Stimulated activated CD4-positive, alpha-beta T cell treated with anti-CD3 and anti-CD28 coated beads, Interleukin-4, amount 100 ng/mL, for 48 hours (primary cell): Measurements from ENCODE around the gene LMBR1L.
"Not testable (repeated sequence)": the region's sequence is repeated elsewhere in the genome, so short reads cannot be mapped to it uniquely, and the experiment has no call there.

Source experiments
- DNase-seq, 2 donors: peaks; one replicate each; pipeline ENCODE4 v3.0.0-alpha.2; 2020; ENCODE audit warnings: low read depth in 2 of 2

The LMBR1L gene

DNA sequence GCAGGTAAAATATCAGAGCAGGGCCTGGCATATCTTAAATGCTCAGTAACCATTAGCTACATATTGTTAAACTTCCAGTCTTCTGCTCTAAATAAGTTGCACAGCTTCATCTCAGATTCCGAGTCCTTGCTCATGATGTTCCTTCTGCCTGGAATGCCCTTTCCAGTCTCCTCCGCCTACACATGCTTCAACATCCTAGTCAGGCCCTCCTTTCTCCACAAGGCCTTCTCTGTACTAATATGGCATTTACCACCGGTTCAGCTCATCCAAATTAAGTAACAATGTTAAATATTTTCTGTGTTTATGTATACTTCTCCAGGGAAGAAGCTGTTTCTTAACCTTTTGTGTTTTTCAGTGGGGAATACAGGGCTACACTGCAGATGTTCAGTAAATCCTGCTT lies 24.5 kb downstream of the LMBR1L start:
- no peak for DNase-seq

DNA sequence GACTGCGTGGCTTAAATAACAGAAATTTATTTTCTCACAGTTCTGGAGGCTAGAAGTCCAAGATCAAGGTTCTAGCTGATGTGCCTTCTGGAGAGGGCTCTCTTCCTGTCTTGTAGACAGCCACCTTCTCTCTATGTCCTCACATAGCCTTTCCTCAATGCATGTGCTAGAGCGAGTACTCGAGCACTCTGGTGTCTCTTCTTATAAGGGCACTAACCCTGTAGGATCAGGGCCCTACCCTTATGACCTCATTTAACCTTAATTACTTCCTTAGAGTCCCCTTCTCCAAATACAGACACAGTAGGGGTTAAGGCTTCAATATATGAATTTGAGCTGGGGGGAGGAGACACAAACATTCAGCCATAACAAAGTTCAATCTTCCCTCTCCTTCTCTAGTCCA lies 26.2 kb downstream of the LMBR1L start:
- no peak for DNase-seq

DNA sequence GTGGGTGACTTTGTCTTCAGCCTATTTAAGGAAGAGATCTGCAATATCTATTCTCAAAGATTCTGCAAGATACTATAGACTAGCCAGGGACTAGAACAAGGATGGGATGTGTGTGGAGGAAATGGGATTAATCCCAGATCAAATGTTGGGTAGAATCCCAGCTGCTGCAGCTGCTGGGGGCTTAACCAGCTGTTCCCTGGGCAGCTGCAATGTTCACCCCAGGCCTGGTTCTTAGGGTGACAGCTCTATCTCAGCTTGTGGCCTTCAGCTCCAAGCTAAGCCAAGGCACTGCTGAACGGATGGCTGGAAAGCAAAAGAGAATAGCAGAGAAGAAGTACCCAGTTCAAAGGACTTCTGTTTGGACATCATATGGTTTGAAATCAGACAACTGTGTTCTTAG lies 30.9 kb downstream of the LMBR1L start:
- DNase-seq, result no peak

DNA sequence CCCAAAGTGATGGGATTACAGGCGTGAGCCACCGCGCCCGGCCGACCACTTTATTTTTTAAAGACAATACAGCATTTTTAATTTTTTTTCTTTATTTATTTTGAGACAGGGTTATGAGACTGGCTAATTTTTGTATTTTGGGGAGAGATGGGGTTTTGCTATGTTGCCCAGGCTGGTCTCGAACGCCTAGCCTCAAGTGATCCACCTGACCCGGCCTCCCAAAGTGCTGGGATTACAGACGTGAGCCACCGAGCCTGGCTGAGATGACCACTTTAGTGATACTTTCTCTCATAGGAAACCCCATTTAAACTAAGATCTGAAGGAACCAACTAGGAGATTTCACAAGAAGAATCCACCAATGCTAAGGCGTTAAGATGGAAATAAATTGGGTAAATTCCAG lies 39.7 kb downstream of the LMBR1L start:
- no peak for DNase-seq

DNA sequence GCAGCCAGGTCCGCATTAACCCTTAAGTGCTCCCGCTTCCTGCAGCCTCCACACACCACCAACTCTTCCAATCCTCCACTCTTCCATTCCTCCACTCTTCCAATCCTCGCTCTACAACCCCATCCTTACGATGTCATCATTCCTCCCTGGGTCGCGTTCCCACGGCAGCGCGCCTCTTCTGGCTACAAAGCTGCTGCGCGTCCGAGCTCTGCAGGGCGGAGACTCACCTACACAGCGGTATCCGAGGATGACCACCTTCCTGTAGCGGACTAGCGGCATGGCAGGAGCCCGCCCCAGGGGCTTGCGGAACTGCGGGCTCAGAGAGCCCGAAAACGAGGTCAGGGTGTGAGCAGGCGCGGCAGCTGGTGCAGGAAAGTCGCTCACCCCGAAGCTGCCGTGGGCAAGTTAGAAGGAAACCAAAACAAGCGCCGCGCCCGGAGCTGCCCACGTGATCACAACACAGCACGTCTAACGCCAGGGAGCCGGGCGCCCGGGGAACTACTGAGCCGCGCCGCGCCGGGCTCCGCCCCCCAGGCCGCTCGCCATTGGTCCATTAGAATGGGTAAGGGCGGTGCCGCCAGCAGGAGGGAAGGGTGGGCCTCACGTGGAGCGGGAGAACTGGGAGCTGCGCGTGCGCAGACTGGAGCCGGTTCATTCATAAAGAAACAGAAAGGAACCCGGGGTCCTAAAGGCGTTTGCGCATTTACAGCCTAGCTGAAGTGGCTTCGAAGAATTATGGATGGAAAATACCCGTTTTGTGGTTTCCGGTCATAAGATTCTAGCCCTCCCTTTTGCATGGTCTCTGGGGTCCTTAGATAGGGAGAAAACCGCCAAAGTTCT lies 40.9 kb downstream of the LMBR1L start, which contains the start of gene RHEBL1:
Gene RHEBL1 (minus strand): TSS at position 473 of the 840 bp plus-strand sequence. CDS start 194 bp downstream, at position 279.
- peak; percentile 98 to 99 for DNase-seq

DNA sequence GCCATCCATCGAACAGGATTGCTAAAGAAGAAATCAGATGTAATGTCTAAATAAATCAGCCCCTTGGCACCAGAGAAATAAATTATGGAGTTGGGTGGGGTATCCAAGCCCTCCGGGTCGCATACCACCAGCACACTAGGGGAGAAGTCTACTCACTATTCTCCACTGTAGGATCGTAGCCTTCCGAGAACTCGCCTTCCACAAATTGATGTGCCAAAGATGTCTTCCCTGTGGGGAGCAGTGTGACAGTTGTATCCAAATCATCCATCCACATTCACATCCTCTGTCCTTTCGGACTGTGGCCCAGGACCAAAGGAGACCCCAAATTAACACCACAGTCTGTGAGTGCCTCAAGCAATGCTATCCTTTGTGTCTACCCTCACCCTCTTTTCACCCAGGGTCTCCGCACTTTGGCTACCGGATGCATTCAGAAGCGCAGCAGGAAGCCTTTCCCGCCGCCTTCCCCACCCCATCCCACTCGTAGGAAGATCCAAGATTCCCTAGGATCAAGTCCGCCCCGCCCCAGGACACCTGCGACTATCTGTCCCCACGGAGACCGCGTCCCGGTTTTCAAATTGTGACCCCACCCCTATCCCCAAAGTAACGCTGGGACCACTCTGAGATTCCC lies 41.7 kb downstream of the LMBR1L start:
- DNase-seq, result no peak

DNA sequence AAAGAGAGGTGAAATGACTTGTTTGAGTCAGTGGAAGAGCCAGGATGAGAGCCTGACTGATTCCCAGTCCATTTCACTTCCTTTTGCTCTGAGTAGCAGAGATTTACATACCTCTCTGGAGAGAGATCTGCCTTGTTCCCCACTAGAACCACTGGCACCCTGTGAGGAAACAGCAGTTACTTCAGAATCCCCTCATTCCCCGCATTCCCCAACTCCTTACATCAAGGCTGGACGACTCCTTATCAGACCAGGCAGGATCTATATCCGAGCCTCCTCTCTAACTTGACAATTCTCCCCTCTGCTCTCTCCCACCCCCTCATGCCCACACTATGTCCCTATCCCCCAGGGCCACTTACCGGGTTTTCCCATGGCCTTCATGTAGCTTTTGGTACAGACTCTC lies 44.5 kb downstream of the LMBR1L start:
- DNase-seq, result no peak

DNA sequence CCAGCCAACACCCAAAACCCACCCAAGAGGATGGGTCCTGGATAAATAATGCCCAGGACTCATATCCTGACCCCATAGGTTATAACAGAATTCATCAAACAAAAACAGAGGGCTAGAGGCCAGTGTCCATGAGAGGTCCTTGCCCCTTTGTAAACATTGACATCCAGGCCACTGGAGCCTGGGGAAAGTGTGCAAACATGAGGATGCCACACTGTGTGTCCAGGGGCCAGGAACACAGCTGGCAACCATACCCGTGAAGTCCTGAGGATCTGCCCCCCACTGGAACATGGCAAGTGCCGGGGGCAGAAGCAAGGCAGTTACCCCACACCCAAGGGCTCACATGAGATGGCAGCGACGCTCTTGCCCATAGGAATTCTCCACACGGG lies 45.9 kb downstream of the LMBR1L start:
- DNase-seq, result no peak

DNA sequence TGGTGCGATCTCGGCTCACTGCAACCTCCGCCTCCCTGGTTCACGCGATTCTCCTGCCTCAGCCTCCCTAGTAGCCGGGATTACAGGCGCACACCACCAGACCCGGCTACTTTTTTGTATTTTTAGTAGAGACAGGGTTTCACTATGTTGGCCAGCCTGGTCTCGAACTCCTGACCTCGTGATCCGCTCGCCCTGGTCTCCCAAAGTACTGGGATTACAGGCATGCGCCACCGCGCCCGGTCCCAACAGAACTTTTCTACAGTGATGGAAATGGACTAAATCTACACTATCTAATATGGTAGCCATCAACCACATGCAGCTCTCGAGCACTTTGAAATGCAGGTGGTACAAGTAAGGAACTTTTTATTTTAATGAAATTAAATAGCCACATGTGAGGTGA lies 48.7 kb downstream of the LMBR1L start:
- DNase-seq, result not testable (repeated sequence)

DNA sequence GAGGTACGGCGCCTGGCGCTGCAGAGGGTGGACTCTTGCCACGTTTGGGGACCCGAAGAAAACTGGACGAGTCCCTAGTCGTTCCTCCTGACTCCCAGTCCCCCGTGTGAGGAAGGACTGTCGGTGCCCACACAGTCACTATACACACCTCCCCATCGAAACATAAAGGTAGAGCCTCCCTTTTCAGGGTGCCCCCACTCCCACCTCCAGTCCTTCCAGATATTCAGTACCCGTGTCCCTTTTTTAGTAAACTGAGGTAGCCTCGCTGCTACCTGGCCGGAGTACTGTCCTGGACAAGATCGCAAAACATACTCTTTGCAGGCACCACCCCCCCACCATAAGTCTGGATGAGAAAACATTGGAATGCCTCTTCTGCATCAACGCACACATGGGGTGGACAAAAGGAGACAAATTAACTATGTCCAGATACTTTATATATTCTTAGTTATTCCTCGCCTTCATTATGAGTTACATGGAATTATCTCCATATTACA lies 49.4 kb downstream of the LMBR1L start:
- peak in 1 of 2 donors; percentile 13 for DNase-seq

DNA sequence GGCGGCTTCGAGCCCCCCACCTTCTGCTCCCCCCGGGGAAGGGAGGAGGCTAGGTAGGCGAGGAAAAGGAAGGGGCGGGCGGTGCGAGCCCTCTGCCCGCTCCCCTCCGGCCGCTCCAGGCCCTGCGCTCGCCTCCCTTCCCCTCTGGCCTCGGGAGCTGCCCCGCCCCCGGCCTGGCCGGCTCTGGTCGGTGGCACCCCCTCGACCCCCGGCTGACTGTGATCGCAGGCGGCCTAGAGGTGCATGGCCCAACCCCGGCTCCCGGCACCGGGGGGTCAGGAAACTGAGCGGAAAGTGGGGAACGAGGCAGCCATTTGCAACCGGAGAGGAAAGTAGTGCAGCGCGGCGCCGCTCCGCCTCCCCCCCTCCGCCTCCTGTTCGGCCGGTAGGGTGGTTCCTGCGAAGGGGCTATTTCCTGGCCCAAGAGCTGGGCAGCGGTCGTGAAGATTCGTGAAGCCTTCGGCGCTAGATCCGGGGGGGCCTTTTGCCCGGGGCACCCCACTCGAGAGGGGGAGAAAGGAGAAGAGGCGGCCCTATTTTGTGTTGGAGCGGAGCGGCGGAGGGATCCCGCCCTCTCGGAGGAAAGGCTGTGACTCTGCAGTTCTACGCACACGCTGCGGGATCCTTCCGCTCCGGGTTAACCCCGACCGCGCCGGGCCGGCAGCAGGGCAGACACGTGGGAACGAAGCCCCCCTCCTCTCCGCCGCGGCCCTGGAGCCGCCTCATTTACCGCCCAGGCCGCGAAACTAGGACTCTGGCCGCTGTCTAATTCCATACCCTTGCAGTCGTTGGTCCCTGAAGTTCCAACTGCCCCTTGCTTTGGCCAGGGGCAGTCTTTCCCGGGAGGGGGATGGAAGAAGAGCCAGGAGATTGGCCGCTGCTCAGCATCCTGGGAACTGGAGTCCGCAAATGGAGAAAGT lies 50.1 kb downstream of the LMBR1L start, which contains the start of gene KMT2D:
Gene KMT2D (minus strand): TSS at position 558 of the 920 bp plus-strand sequence. CDS start 5,470 bp downstream, outside the sequence.
- DNase-seq, result peak; percentile 83 to 88

DNA sequence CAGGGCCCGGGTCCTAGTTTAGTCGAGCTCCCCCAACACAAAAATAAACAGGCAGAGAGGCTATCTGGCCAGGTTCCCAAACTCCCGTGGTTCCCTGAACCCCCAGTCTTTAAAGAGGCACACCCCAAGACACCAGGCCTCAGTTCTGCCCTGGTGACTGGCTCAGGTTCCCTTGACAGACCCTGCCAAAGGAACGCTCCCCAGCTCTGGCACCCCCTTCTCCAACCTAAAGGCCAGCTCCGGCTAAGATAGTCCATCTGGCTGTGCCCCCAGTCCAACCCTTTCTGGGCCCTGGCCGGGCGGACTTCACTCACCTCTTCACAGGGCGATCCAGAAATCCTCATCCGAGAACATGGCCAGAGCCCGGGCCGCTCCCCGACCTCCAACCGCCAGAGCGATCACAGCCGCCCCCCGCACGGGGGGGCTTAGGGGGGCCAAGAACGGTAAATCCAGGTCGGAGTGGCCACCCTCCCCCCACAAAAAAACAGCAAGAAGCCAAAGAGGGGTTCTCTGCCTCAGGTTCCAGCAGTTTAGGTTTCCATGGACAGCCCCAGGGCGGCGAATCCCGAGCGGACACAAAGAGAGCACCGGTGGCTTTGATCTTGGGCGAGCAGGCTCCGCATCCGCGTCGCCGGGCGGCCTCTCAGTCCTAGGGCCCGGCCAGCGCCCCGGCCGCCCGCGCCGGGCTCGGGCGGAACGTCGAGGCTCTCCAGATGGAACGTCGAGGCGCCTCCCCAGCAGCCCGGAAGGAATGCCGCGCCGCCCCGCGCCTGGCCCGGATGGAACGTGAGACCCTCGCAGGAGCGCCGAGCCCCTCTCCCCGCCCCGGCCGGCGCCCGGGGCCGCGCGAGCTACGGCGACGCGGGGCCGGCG lies 51.1 kb downstream of the LMBR1L start:
- DNase-seq, result no peak

DNA sequence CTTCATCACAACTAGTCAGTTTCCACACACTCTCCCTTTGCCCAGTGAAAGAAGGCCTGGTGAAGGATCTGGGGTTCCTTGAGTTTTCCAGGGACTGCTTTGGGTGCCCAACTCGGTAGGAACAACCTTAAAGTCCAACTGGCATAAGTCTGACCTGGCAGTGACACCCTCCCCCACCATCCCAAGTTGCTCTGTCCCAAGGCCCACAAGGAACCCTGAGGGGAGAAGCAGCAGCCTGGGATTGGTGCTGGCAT lies 51.7 kb downstream of the LMBR1L start:
- no peak for DNase-seq

DNA sequence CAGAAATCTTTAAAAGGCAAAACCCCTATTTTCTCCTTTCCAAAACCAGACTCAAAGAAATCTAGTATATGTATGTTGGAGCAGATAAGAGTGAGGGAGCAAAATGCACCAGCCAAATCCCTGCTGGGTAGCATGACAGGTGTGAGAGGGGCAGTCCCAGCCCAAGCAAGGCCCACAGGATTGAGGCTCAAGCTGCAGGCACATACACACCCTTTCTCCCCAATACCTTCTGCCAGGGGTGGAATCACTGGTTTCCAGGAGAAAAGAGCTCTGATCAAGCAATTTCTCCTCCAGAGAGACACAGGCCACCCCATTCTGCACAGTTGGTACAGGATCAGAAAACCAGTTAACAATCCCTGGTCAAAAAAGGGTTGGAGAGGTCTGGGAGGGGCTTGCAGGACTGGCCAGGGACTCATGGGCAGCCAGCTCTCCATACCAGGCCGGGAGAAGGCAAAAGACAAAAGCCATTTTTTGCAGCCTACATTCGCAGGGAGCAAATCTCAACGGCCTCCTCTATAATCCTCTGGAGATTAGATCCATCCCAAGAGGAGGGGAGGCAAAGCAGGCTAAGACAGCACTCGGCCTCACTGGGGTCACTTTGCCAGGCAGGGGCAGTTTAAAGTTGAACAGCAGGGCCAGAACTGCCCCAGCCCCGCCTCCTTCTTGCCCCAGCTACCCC lies 52.1 kb downstream of the LMBR1L start:
- DNase-seq, result no peak

DNA sequence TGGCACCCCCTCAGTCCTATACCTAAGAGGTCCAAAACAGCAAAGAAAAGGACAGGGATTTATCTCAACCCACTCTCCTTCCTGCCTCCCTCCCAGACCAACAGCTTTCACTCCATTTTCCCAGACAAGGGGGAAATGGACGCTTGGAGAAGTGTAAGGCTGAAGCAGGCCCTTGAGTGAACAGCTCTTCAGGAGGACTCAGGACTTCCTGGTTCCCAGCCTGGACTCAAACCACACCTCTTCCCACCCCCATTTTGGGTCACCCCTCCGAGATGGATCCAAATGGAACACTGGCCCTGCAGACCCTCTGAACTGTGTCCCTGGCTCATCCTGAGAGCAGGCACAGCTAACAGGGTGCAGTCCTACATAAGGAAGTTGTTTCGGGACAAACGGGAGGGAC lies 52.8 kb downstream of the LMBR1L start:
- DNase-seq, result no peak

DNA sequence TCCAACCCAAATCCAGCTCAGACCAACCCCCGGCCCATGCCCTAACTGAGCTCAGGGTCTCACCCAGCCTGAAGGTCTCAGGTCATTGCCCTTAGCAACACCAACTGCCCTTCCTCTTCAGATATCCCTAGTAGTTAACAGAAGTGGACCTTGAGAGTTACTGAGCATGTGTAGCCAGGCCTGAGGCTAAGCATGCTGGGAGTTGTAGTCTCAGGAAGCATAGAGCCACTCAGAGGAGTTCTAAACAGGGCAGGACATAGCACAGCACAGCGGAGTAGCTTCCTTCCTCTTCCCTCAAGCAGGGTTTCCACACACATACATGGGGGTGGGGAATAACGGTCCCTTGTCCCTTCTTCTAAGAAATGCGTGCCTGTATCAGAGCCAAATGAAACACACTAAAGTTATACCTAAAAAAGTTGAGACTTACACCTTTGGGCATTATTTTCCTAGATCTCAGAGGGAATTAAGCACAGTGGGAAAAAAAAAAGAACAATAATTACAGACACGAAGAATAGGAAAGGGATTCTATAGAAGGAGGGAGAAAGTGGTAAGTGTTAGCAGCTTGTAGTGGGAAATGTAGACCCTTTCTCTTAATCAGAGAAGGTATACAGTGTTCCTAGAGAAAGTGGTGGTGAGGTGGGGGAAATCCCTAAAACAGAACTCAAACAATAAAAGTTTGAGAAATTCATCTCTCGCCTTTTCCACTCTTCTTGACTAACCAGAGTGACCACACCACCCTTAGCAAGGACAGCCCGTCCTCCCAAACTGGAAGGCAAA lies 54.5 kb downstream of the LMBR1L start:
- peak in 1 of 2 donors; percentile 36 for DNase-seq

DNA sequence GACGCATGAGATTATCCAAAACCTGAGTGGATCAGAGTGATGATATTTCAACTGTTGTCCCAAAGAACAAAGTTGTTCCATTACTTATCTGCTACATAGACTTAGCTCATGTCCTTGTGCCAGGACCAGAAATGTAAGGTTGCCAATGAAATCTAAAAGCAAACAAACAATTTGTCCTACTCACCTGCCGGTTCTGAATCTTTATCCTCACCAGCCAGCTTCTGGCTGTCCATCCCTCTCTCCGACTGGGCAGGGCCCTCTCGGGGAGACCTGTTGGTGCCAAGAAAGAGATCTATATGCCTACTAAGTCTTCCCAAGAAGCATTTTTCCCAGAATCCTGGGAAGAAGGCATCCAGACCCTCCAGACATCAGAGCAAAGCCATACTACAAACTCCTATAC lies 55.6 kb downstream of the LMBR1L start:
- no peak for DNase-seq

DNA sequence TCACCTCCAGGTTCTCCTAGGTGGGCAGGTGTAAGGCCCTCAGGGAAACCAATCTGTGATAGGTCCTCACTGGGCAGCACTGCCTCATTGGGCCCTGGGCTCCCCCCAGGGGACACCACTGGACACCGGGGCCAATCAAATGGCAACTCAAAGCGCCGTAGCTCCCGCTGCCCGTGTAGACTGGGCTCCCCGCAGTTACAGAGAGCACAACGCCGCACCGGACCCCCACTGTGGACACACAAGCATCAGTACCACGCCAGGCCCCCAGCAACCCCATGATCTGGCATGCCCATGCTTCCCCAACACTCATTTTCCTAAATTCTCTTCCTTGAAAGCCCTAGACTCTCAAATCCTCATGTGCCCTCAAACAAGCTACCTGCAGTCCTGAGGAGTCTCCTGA lies 56.1 kb downstream of the LMBR1L start:
- no peak for DNase-seq

DNA sequence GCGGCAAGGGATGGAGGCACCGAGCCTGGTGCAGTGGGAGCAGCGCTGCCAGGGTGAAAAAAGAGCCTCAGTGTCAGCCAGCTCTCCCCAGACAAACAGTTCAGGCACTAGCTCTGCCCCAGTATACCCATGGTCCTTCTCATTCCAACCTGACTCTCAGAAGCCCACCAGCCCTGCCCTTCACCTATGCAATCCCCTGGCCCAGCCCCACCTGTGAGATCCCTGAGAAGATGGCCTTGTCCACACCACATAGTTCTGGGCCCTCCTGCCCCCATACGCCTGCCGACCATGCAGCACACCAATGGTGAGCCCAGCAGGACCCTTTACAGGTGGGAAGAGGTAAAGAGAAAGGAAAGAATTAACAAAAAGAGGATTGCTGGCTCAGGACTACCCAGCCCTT lies 56.6 kb downstream of the LMBR1L start:
- no peak for DNase-seq
